Adrenal gland (tissue), 12 donors: ENCODE measurements around the gene HYI. TPM values are rescaled to one million over a fixed set of nuclear protein-coding genes. Genes with fewer than 3 reads are reported as not detected.
A peak's percentile ranks its signal among the peaks of the same experiment; 100 is the strongest.

Source experiments
- DNase-seq, 7 donors: peaks; one replicate each; pipeline ENCODE4 v3.0.0-alpha.2; 2019 to 2020
- H3K27ac ChIP-seq, 5 donors: fragments of 200-600 bp; sonication (generic) in 4 of 5; 1 replicate in 3 of 5; 2 replicates in 2 of 5; pipeline versions ENCODE4 v1.5.1 to v1.8.0; 2016 to 2020; ENCODE audit warnings: mild to moderate bottlenecking in 1 of 5
- H3K27me3 ChIP-seq: fragments of 200-600 bp; 2 replicates; pipeline ENCODE4 v1.8.0; 2021
- H3K36me3 ChIP-seq, 2 donors: fragments of 200-600 bp; replicated peaks in 1 of 2; 1 replicate in 1 of 2; 2 replicates in 1 of 2; pipeline versions ENCODE4 v1.5.1 to v1.8.0; 2018 to 2022
- H3K4me1 ChIP-seq, 2 donors: fragments of 200-600 bp; replicated peaks in 1 of 2; 1 replicate in 1 of 2; 2 replicates in 1 of 2; pipeline versions ENCODE4 v1.5.1 to v1.8.0; 2018 to 2021
- H3K4me3 ChIP-seq, 4 donors: fragments of 200-600 bp; sonication (generic) in 3 of 4; one replicate each; pipeline ENCODE4 v1.5.1; 2016 to 2018
- H3K9me3 ChIP-seq, 3 donors: fragments of 200-600 bp; sonication (generic) in 1 of 3; replicated peaks in 1 of 3; 1 replicate in 2 of 3; 2 replicates in 1 of 3; pipeline versions ENCODE4 v1.5.1 to v1.8.0; 2016 to 2021
- CTCF ChIP-seq, 6 experiments: fragments of 450-650 bp in 4 of 6; fragments of 200-600 bp in 2 of 6; sonication (generic) in 1 of 6; IDR thresholded peaks; 1 replicate in 5 of 6; 2 replicates in 1 of 6; pipeline versions ENCODE4 v1.5.1 to v1.8.0; 2016 to 2021; ENCODE audit warnings: antibody characterized with exemption in 6 of 6, mild to moderate bottlenecking in 2 of 6, moderate library complexity in 1 of 6
- POLR2A ChIP-seq, 2 donors: fragments of 450-650 bp; IDR thresholded peaks; one replicate each; pipeline ENCODE4 v1.6.1; 2017; ENCODE audit warnings: antibody characterized with exemption in 2 of 2, mild to moderate bottlenecking in 2 of 2, moderate library complexity in 1 of 2
- WGBS, 4 donors: extraction: QIAGEN DNeasy Blood & Tissue Kit in 2 of 4; methylation state at CpG; one replicate each; pipeline versions ENCODE4 v1.1.5 to v1.1.7; 2013 to 2017; 5-methylcytosine and 5-hydroxymethylcytosine counted together
- intact Hi-C, 2 donors: fragments of 100-400 bp; cut with DNase I; formaldehyde crosslinking; loops; one replicate each; pipeline versions ENCODE4 v1.14.1 to v1.15.0; 2022 to 2023
- polyA plus RNA-seq, 3 donors: library from polyadenylated mRNA; stranded (reverse); fragments of 200-250 nt in 2 of 3; fragments of 350-450 nt in 1 of 3; fragmentation: Illumina TruSeq in 1 of 3; extraction: RNeasy Lipid Tissue Mini Kit (QIAGEN cat#74804) in 1 of 3; gene quantifications; one replicate each; pipeline ENCODE4 v1.2.3, GENCODE V29; 2013 to 2014
- total RNA-seq, 9 donors: library from RNA; depleted of rRNA in 4 of 9; stranded (reverse); fragments of >200 nt in 4 of 9; fragments of 120-200 nt in 1 of 9; fragmentation: NEBNext Ultra II Directional in 1 of 9; extraction: Animal tissue kit (Norgen Biotek cat#: 25700) in 1 of 9; gene quantifications; one replicate each; pipeline versions ENCODE4 v1.1.0 to v1.2.4, GENCODE V29; 2013 to 2023
- donor health status: healthy with polysubstance abuse.
- donor health status: Bipolar disorder and iron deficiency.
- donor health status: DM: yes; HTN: yes; CAD: no.
- donor health status: DM: no; HTN: no; CAD: no.
- donor health status: DM: no; HTN: no; CAD: no.
- donor health status: DM: yes; HTN: yes; CAD: no.

Gene HYI
- total and polyA plus RNA-seq, 12 donors = 24.7 to 209 (median 51.9) TPM

GRCh38 chr1:43434256-43434655, 19.5 kb downstream of the HYI start:
- WGBS, 4 donors = 94 to 100% (median 95%) methylated on average over 7 of the region's 7 CpGs
- peak in 3 of 7 donors; percentile 8 to 16 (median 10) for DNase-seq
- Histone ChIP-seq H3K36me3 (peaks cover 0 to 69% of the 10 kb centered on the region in 2 donors), H3K4me3 (no peak overlapping the region), H3K9me3 (no peaks in the 10 kb centered on the region), H3K4me1 (no peaks in the 10 kb centered on the region), H3K27ac (no peak overlapping the region), H3K27me3 (no peaks in the 10 kb centered on the region)
- intact Hi-C loops = no loop called here
- TF ChIP-seq POLR2A (IDR thresholded peaks at IDR 0.05) (no peak), CTCF (IDR thresholded peaks at IDR 0.05) (no peak)

GRCh38 chr1:43432907-43433306, 20.8 kb downstream of the HYI start:
- intact Hi-C loops = no loop called here
- DNase-seq = peak in 2 of 7 donors; percentile 11 to 12

GRCh38 chr1:43432171-43432860, 21.4 kb downstream of the HYI start:
- Histone ChIP-seq H3K27me3 (no peaks in the 10 kb centered on the region), H3K27ac (no peak overlapping the region), H3K9me3 (no peaks in the 10 kb centered on the region), H3K4me1 (no peaks in the 10 kb centered on the region), H3K4me3 (no peak overlapping the region), H3K36me3 (peaks cover 0 to 79% of the 10 kb centered on the region in 2 donors)
- peak in 1 of 7 donors; percentile 15 for DNase-seq
- WGBS, 4 donors = 93 to 100% (median 97%) methylated on average over 8 to 9 of the region's 9 CpGs
- TF ChIP-seq CTCF (IDR thresholded peaks at IDR 0.05) (no peak), POLR2A (IDR thresholded peaks at IDR 0.05) (no peak)
- intact Hi-C loops = no loop called here

More at GRCh38 chr1:43432907-43433306, 20.8 kb downstream of the HYI start:
- Histone ChIP-seq H3K27me3 (no peaks in the 10 kb centered on the region), H3K9me3 (no peaks in the 10 kb centered on the region), H3K4me3 (no peak overlapping the region), H3K27ac (no peak overlapping the region), H3K36me3 (peaks cover 0 to 75% of the 10 kb centered on the region in 2 donors), H3K4me1 (no peaks in the 10 kb centered on the region)
- WGBS, 4 donors = 78 to 92% (median 90%) methylated on average over 3 to 5 of the region's 5 CpGs
- TF ChIP-seq POLR2A (IDR thresholded peaks at IDR 0.05) (no peak), CTCF (IDR thresholded peaks at IDR 0.05) (no peak)

- peaks cover 0 to 82% of the 10 kb centered on the region in 2 donors for H3K36me3 ChIP-seq
- TF ChIP-seq POLR2A (IDR thresholded peaks at IDR 0.05) = no peak
- no peak for TF ChIP-seq CTCF (IDR thresholded peaks at IDR 0.05)
- H3K4me3 ChIP-seq = no peak overlapping the region
- WGBS, 4 donors = 94 to 97% (median 96%) methylated on average over 7 to 9 of the region's 9 CpGs
- intact Hi-C loops = no loop called here
- H3K27me3 ChIP-seq = no peaks in the 10 kb centered on the region
- DNase-seq = peak in 2 of 7 donors; percentile 10 to 11
- H3K27ac ChIP-seq = no peak overlapping the region
- H3K4me1 ChIP-seq = no peaks in the 10 kb centered on the region
- no peaks in the 10 kb centered on the region for H3K9me3 ChIP-seq
Measured at GRCh38 chr1:43431676-43432075, 22.1 kb downstream of the HYI start.
